Cardiac atrium fibroblast (primary cell): ENCODE data around the gene HSPB1. TPM values are rescaled to one million over a fixed set of nuclear protein-coding genes. Genes with fewer than 3 reads are reported as not detected.

Source experiments
- total RNA-seq: library from RNA; depleted of rRNA; stranded (reverse); fragments of >200 nt; gene quantifications from 2 replicates; pipeline ENCODE4 v1.2.3, GENCODE V29; 2015

Gene HSPB1
- 306 and 368 TPM in 2 replicates for total RNA-seq

GRCh38 chr7:76302347-76303201, at the start of gene HSPB1:
Gene HSPB1 (plus strand): TSS chr7:76302673. CDS start chr7:76302713, 40 bp downstream.

Other genes with a start within 250 kb of the HSPB1 start
- gene SRRM3, start 100.8 kb upstream of the HSPB1 start, total RNA-seq = 3.1 and 4.7 TPM in 2 replicates
- 59.4 and 80.5 TPM in 2 replicates for gene YWHAG, start 56.3 kb downstream of the HSPB1 start, total RNA-seq
- gene SSC4D, start 107.0 kb downstream of the HSPB1 start, total RNA-seq = 0.16 and 0.18 TPM in 2 replicates
- gene ZP3, start 122.3 kb downstream of the HSPB1 start, total RNA-seq = 0.54 and 2.3 TPM in 2 replicates
- gene DTX2, start 159.0 kb downstream of the HSPB1 start, total RNA-seq = 9.9 and 12.8 TPM in 2 replicates
- gene UPK3B, start 207.9 kb downstream of the HSPB1 start, total RNA-seq = not detected in 2 replicates
- gene SPDYE16, start 240.6 kb downstream of the HSPB1 start, total RNA-seq = not detected in 2 replicates